HG02763 (cell line): ENCODE measurements around the gene CHD8.
"Not testable (repeated sequence)": the region's sequence is repeated elsewhere in the genome, so short reads cannot be mapped to it uniquely, and the experiment has no call there.

Experiments
- ATAC-seq: cut with Tn5 transposase; IDR thresholded peaks from one replicate; pipeline ENCODE4 v1.9.1; 2021; ENCODE audit warnings: mild to moderate bottlenecking, moderate library complexity; ENCODE audit not compliant: unreplicated experiment

CHD8 gene

DNA sequence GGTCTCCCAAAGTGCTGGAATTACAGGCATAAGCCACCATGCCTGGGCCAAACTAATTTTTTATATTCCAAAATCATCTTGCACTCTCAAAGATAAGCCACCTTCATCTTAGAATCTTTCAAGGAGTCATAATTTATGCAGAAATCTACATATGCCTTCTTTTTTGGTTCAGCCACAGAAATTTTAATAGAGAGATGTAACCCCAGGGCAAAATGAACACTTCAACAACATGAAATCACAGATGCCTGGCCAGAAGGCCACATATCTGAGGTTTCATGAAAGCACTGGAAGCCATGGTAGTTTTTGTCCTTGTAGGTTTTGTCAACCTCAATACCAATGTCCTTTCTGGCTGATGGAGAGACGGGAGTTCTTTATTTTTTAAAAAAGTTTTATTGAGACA, 81.9 kb downstream of the CHD8 start:
- ATAC-seq = no peak

DNA sequence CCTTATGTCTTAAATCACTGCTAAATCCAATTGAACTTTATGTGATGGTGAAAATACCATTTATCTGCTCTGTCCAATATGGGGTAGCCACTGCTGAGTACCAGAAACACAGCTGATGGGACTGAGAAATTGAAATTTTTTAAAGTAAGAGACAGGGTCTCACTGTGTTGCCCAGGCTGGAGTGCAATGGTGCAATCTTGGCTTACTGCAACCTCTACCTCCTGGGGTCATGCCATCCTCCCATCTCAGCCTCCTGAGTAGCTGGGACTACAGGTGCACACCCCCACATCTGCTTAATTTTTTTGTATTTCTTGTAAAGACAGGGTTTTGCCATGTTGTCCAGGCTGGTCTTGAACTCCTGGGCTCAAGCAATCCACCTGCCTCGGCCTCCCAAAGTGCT, 83.1 kb downstream of the CHD8 start:
- ATAC-seq = not testable (repeated sequence)

DNA sequence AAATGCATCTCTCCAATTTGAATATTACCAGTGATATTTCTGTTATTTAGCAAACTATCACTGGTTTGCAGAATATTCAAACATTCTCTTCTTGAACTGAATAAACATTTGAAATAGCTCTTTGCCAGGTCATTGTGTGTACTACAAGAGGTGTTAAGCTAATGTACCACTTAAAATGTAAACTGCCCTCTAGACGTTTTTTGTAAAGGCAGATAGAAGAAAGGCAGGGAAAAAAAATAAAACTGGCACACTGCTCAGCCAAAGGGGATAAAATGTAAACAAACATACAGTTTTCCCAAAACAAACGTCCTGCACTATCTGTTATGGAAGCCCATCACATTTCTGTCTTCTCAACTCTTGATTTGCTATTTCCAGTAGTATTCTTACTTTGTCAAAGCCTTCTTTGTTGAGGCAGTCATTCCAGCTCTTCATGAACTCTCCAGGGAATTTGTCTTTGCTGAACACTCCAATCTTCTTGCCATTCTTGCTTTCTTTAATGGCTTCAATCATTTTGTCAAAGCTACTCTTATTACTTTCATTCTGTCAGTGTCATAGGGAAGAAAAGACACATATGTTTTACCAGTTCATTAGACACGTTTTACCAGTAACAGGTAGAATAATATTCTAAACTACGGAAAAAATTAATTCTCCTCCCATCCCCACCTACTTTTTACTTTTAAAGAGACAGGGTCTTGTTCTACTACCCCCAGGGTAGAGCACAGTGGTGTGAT, 85.8 kb downstream of the CHD8 start:
- no peak for ATAC-seq

DNA sequence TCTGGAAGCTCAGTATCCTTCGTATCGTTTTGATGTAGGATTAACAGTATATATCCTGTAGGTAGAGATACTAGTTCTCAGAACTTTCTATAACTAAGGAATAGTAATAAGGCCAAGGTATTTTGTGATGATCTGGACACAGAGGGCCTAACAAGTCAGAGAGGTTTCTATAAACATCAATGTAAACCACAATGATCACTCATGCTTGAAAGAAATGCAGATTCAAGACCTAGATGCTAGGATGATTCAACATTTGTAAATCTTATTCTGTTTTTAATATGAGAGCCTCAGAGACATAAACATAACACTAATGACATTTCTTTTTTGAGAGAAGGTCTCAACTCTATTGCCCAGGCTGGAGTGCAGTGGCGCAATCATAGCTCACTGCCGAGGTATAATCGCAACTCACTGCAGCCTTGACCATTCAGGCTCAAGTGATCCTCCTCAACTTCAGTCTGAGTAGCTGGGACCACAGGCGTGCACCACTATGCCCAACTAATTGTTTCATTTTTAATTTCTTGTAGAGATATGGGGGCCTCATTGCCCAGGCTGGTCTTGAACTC, 88.3 kb downstream of the CHD8 start:
- ATAC-seq = no peak

DNA sequence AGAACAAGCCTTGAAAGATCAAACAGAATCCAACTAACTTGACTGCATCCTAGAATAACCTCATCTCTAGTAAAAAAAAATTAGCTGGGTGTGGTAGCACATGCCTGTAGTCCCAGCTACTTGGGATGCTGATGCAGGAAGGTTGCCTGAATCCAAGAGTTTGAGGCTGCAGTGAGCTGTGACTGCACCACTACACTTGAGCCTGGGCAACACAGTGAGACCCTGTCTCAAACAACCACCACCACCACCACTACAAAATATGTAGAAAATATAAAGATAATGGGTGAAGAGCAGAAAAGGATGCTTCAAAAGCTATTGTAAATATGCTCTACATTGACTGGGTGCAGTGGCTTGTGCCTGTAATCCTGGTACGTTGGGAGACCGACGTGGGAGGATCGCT, 99.4 kb downstream of the CHD8 start:
- ATAC-seq = no peak

DNA sequence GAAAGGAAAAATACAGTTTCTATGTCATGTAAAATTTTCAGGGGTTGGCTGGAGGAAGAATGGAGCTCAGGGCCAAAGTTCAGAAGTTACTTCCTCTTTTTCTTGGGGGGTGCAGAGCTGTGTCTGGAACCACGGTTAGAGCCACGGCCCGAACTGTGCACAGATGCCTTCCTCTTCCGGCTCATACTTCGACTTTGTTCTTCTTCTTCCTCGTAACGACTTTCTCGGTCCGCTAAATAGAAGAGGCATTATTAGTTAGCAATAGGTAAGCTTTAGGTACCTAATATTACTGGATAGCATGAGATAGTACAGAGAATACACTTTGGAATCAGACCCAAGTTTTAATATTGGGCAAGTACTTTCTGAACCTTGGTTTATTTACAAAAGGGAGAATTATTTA, 103.3 kb downstream of the CHD8 start:
- ATAC-seq = peak; percentile 48

DNA sequence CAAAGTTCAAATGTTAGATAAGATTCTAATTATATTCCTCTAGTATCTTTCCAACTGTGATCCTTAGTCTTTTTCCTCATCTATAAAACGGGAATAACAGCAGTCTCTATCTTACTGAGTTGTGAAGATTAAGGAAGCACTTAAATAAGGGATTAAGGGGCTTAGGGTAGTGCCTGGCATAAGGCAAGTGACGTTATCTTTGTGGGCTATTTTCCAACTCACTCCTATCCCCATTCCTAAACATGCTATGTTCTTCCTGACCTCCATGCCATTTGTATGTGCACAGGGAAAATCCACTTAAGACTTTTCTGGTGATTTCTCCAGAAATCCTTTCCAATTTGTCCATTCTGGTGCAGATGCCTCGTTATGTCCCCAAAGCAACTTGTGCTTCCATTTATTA, 105.4 kb downstream of the CHD8 start:
- ATAC-seq = no peak

DNA sequence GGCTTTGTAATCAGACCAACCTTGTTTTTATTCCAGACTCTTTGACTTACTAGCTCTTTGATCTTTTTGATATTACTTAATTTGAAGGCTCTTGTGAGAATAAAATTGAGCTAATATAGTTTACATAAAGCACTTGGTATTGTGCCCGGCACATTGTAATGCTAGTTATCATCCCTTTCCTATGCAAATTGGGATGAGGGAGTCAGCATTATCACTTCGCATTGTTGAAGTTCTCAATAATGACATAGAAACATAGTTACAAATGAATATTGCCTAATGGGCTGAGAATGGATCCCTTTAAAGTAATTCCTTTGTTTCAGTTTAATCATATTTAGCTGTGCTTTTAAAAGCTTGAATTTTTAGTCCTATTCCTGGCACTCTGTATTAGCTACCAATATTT, 108.7 kb downstream of the CHD8 start:
- no peak for ATAC-seq

DNA sequence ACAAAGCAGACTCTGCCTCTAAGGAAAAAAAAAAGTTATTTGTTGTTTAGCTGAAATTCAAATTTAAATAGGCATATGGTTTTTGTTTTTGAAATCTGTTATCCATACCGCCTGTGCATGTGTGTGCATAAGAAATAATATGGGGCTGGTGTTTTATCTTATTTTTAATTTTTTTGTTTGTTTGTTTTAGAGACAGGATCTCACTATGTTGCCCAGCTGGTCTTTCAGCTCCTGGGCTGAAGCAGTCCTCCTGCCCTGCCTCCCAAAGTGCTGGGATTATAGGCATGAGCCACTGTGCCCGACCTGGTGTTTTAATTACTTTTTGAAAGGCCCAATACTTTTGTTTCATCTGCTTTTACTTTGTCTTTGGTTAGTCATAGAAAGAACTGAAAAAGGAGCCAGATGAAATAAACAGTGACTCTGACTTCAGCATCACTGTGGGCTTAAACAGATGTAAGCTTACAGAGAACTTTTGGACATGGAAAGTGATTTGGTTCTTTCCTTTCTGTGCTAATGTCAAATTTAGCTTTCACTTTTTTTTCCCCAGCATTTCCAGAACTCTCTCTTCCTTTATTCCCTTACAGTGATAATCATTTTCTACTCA, 109.3 kb downstream of the CHD8 start:
- ATAC-seq = no peak

DNA sequence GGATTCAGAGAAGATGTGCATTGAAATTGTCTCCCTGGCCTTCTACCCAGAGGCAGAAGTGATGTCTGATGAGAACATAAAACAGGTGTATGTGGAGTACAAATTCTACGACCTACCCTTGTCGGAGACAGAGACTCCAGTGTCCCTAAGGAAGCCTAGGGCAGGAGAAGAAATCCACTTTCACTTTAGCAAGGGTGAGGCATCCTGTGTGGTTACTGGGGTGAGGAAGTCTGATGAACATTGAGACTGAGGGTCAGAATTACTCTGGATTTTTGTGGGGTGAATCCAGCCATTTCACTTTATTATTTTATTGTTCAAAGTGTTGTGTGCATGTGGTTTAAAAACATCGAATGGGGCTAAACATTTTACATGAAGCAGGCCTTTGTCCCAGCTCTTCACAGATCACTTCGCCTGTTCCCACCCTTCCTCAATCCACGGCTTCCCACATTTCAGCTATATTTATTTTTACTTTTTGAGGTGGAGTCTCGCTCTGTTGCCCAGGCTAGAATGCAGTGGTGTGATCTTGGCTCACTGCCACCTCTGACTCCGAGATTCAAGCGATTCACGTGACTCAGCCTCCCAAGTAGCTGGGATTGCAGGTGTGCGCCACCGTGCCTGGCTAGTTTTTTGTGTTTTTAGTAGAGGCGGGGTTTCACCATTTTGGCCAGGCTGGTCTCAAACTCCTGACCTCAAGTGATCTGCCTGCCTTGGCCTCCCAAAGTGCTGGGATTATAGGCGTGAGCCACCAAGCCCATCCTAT, 112.7 kb downstream of the CHD8 start:
- no peak for ATAC-seq
